NCI-H1436 treated with DMSO at 0.1 percent for 48 hours (cell line): ENCODE measurements around the gene COX8C.

Experiments used
- DNase-seq: peaks from one replicate; lab custom pipeline; 2025; lab: John Stamatoyannopoulos, UW

The COX8C gene

DNA sequence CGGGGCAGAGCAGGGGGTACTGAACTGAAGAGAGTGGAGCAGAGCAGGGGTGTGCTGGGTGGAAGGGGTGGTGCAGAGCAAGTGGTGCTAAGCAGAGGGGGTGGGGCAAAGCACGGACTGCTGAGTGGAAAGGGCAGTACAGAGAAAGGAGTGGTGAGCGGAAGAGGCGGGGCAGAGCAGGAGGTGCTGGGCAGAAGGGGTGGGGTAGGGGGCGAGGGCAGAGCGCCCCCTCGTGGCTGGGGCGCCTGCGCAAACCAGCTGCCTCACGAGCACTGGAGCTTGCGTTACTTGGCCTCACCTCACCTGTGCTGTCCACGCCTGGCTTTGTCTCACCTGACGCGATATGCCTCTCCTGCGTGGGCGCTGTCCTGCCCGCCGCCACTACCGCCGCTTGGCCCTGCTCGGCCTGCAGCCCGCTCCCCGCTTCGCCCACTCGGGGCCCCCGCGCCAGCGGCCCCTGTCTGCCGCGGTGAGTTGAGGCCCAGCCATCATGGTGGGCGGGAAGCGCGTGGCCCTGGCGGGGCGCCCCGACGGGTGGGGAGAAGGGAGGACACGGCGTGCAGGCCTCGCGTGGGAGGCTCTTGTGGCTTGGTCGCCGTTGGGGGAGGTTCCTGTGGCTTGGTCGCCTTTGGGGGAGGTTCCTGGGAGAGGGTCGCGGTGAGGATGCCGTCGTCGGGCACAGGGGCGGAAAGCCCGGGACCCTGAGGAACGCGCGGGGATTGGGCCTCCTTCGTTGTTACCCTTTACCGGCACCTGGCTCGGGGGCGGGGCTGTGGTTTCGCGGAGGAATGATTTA, at the start of gene COX8C:
TSS of gene COX8C (plus strand) at position 257 of the 796 bp plus-strand sequence. CDS start at position 344, 87 bp downstream.
- no peak for DNase-seq

- DNase-seq, result no peak
These were observed 47.6 kb upstream of the COX8C start for GRCh38 chr14:93299416-93299815.

DNA sequence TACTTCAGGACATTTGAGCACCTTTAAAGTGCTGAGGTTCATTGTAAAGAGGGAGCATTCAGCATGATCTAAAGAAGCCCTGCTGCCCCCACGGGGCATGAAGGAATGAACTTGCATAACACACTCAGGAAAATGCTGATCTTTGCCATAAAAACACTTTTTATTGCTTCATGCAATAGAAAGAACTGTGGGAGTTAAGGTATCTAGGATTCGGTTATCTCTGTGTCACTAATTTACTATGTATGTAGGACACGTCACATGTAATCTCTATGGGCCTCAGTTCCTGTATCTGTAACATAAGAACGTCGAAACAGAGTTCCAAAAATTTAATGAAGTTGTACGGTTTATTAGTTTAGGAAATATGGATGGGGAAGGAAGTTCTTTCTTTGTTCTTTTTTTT, 47.1 kb upstream of the COX8C start:
- no peak for DNase-seq

DNA sequence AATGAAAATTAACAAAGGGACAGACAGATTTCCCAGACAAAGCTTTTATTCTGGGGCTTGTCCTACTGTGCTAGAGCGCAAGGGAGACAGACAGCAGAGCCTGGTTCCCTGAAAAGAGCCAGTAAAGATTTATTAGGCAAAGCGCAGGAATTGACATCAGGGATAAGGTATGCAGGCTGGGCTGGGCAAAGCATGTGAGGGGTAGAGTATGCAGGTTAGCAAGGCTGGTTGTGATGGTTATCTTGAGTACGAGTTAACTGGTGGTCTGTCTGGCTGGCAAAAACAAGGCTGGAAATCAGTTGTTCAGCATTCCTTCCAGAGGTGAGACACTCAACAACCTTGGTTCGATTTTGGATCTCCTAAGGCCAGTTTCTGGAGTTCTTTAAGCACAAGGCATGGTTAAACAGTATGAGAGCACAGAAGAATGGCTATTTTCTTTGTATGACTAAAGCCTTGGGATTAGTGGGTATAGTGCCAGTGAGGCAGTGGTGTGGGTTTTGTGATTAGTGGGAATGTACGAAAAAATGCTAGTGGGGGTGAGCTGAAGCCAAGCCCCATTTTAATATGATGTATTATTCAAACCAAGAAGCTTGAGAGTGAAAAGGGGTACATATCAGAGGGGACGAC, 45.0 kb upstream of the COX8C start:
- DNase-seq, result no peak

DNA sequence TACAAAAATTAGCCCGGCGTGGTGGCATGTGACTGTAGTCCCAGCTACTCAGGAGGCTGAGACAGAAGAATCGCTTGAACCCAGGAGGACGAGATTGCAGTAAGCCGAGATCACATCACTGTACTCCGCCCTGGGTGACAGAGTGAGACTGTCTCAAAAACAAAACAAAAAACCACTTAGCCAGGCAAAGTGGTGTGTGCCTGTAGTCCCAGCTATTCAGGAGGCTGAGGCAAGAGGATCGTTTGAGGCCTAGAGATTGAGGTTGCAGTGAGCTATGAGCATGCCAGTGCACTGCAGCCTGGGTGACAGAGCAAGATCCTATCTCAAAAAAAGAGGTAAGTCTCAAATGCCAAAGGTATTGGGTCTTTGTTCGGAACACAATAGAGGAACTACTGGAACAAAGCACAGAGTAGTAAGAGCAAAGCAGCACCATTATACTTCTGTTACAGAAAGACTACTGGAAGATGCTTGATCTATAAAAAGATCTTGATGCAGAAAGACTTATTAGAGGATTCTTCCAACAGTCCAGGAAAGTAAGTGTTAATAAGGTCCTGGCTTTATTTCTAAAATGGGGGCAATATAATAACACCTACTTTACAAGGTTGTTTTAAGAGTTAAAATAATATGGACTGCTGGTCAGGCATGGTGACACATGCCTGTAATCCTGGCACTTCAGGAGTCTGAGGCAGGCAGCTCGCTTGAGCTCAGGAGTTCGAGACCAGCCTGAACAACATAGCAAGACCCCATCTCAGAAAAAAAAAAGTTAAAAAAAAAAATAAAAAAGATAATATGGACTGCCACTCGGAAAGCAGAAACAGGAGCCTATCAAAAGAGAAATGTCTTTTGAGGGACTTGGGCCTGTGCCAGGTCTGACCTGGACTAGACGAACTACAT, 44.0 kb upstream of the COX8C start:
- DNase-seq, result no peak

DNA sequence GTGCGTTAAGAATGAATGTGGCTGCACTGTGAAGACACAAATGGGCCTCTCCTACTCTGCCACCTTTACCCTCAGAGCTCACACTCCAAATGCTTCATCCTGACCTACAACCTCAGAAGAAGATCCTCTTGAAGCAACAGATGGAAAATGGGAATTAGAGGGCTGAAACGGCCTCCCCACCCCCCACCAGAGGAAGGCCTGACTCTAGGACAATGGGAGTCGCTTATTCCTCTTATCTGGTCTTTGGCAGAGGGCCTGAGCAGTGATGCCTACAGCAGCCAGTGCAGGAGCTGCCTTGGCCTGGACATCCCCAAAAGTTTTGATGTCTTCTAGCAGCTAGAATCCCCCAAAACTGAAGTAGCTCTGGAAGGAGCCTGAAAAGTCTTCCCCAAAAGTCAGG, 43.3 kb upstream of the COX8C start:
- no peak for DNase-seq

DNA sequence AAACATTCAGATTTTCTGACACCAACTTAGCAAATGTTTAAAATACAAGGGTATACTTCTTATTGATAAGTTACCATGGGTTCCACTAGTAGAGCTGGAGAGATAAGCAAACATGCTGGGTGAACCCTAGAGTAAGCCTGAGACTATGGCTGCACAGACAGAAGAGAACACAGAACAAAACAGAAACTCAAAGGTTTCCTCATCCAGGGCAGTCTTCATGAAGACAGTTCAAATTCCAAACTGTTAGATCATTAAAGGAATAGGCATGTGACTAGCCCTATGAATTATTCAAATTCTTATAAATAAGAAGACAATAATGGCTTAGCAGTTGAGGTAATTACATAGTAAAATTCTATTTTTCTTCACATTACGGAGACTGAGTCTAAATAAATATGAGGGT, 42.2 kb upstream of the COX8C start:
- no peak for DNase-seq

GRCh38 chr14:93305725-93306418, 41.1 kb upstream of the COX8C start:
- no peak for DNase-seq

- DNase-seq, result no peak
These were observed 40.2 kb upstream of the COX8C start for GRCh38 chr14:93306812-93307211.

DNA sequence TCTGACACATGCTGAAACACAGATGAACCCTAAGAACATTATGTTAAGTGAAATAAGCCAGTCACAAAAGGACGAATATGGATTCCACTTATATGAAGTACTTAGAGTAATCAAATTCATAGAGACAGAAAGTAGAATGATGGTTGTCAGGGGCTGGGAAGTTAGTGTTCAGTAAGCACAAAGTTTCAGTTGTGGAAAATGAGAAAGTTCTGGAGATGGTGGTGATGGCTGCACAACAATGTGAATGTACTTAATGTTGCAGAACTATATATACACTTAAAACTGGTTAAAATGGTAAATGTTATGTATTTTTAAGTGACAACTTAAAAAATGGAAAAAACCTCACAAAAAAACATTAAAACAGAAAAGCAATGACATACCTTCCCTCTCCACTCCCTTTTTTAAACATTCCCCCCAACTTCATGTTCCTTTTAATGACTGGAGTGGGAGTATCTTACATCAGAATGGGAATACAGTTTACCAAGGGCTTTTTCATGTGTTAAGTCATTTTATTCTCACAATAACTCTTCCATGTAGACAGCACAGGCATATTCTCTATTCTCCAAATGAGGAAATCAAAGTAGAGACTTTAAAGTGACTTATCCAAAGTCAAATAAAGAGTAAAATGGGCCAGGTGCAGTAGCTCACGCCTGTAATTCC, 38.2 kb upstream of the COX8C start:
- DNase-seq, result no peak

DNA sequence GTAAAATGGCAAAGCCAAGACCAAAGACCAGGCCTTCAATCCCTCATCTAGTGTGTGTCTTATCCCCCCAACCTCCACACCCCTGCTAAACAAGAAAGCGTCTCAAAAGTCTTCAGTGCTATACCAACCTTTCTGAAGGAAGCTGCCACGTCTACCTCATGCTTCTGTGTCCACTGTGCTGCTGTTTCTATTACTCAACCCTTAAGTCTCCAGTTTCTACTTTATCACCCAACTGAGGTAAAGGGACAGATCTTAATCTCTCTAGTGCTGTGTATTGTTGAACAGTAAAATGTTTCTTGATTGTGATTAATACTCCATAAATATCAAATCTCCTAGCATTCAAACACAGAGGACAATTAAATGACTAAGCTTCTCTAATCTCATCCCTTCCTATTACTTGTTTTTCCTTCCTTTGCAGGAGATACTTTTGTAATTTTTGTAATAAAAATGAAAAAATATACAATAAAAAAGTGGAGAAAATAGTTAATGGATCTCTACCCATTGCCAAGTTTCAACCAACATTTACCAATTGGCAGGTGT, 37.5 kb upstream of the COX8C start:
- DNase-seq, result no peak

DNA sequence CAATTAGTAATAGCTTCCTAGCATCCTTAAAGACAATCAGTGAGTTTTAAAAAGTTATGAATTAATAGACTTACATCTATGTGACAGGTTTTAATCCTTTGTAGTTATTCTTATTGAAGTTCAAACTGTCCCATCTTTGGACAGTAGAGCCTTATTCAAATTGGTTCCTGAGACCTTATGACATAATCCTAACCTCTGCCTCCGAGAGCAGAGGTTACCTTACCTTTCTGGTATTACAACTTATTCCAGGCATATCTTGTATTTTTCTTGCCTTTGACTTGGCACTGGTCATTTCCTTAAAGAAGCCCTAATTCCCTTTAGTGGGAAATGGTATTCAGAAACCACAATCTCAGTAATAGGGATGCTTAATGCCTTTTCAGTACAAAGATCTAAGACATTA, 35.9 kb upstream of the COX8C start:
- DNase-seq, result no peak

DNA sequence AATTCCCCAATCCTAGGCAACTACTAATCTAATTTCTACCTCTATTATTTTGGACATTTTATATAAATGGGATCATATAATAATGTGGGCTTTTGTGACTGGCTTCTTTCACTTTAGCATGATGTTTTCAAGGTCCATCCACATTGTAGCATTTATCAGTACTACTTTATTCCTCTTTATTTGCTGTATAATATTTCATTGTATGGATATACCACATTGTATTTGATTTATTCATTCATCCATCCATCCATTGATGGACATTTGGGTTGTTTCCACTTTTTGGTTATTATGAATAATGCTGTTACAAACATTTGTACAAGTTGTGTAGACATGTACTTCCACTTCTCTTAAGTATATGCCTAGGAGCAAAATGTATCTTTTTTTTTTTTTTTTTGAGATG, 31.4 kb upstream of the COX8C start:
- DNase-seq, result no peak

GRCh38 chr14:93316716-93317115, 30.3 kb upstream of the COX8C start:
- no peak for DNase-seq

GRCh38 chr14:93317210-93317874, 29.6 kb upstream of the COX8C start:
- DNase-seq, result no peak

GRCh38 chr14:93317875-93318807, 28.8 kb upstream of the COX8C start:
- DNase-seq, result no peak

DNA sequence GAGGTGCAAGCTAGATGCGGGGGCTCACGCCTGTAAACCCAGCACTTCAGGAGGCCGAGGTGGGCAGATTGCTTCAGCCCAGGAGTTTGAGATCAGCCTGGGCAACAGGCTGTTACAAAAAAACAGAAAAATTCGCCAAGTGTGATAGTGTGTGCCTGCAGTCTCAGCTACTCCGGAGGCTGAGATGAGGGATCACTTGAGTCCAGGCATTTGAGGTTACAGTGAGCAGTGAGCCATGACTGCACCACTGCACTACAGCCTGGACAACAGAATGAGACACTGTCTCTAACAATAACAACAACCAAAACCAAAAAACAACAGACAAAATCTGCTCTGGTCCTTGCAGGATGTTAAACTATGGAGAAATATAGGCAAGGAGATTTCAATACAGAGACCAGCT, 28.1 kb upstream of the COX8C start:
- DNase-seq, result no peak

- no peak for DNase-seq
These were observed 27.5 kb upstream of the COX8C start for GRCh38 chr14:93319494-93319893.

- no peak for DNase-seq
These were observed 27.0 kb upstream of the COX8C start for GRCh38 chr14:93319958-93320357.

- no peak for DNase-seq
These were observed 26.5 kb upstream of the COX8C start for GRCh38 chr14:93320489-93320888.
